Measurements from ENCODE around the gene CAMK1D. TPM values are rescaled to one million over a fixed set of nuclear protein-coding genes. Genes with fewer than 3 reads are reported as not detected.

Gene CAMK1D
- total and polyA plus RNA-seq, 10 of the 15 experiments (the other 5 are each of a cell fraction or from before 2014, with no cell fraction given) = 2.1 to 35.5 (median 14.7) TPM

GRCh38 chr10:12650538-12651298 lies 301.4 kb downstream of the CAMK1D start:
- H3K4me2 ChIP-seq (ENCODE audit: control insufficient read depth, insufficient read depth) = no peak overlapping the region
- ChIA-PET POLR2A (interaction anchor here (0.6 to 0.7 kb wide), 2 partner anchors 336 to 413 kb away, joined by 3 to 10 read pairs; no protein-coding TSS in a partner anchor), CTCF (no interaction called here)

More at GRCh38 chr10:12650538-12651298, 301.4 kb downstream of the CAMK1D start:
- in situ Hi-C loops (cut with MboI) (no loop called here), intact Hi-C loops (cut with micrococcal nuclease; ENCODE audit: unreplicated experiment) (loop anchor here (10.0 kb wide), 1 partner anchor 166 kb away; no protein-coding TSS in a partner anchor)
- Histone ChIP-seq H2AFZ (ENCODE audit: control insufficient read depth, low read depth, low read length) (no peak overlapping the region), H3K9ac (ENCODE audit: control insufficient read depth, insufficient read depth, low read length) (no peak overlapping the region), H3K79me2 (ENCODE audit: control insufficient read depth, insufficient read depth, low read length) (no peaks in the 10 kb centered on the region), H3K4me1 (ENCODE audit: control insufficient read depth, insufficient read depth, low read length) (no peaks in the 10 kb centered on the region), H3K27ac (ENCODE audit: control insufficient read depth, insufficient read depth) (no peak overlapping the region), H3K9me3 (replicated peaks; ENCODE audit: control insufficient read depth, insufficient read depth, low read length) (peaks cover 9% of the 10 kb centered on the region; the same call in 2 of the 3 replicates), H3K4me3 (no peak overlapping the region), H4K20me1 (ENCODE audit: control insufficient read depth, insufficient read depth) (no peaks in the 10 kb centered on the region), H3K36me3 (ENCODE audit: control insufficient read depth in 2 of 2, insufficient read depth in 2 of 2, low read length in 1 of 2) (no peaks in the 10 kb centered on the region), H3K27me3 (replicated peaks in 1 of 2; ENCODE audit: control insufficient read depth in 2 of 2, insufficient read depth in 2 of 2, low read length in 1 of 2) (no peaks in the 10 kb centered on the region)
- no peak for TF ChIP-seq LARP7 (IDR thresholded peaks at IDR 0.05)
- TF ChIP-seq BHLHE40 (IDR thresholded peaks at IDR 0.05; ENCODE audit: borderline replicate concordance in 1 of 2, low read depth in 2 of 2, low read length in 1 of 2) = no peak
- TF ChIP-seq MEF2B (IDR thresholded peaks at IDR 0.05; ENCODE audit: partially characterized antibody, poor library complexity, severe bottlenecking) = no peak
- TF ChIP-seq CEBPB (IDR thresholded peaks at IDR 0.05; ENCODE audit: borderline replicate concordance in 1 of 2, low read depth in 2 of 2, low read length in 2 of 2) = no peak
- TF ChIP-seq SKIL (IDR thresholded peaks at IDR 0.05; ENCODE audit: low read depth, poor library complexity, severe bottlenecking) = no peak
- no peak for TF ChIP-seq RCOR1 (conservative IDR thresholded peaks at IDR 0.05; ENCODE audit: low read depth, low read length)
- no peak for TF ChIP-seq ETV6 (conservative IDR thresholded peaks at IDR 0.05 in 1 of 2, IDR thresholded peaks at IDR 0.05 in 1 of 2; ENCODE audit: borderline replicate concordance in 1 of 2, low read depth in 1 of 2)
- no peak for TF ChIP-seq KAT2A (conservative IDR thresholded peaks at IDR 0.05; ENCODE audit: control insufficient read depth, low read depth, low read length)
- no peak for TF ChIP-seq NFXL1 (IDR thresholded peaks at IDR 0.05; ENCODE audit: borderline replicate concordance)
- TF ChIP-seq CREB1 (IDR thresholded peaks at IDR 0.05; ENCODE audit: low read depth) = no peak
- no peak for TF ChIP-seq SREBF1 (IDR thresholded peaks at IDR 0.05; ENCODE audit: low read length)
- no peak for TF ChIP-seq HDAC6 (IDR thresholded peaks at IDR 0.05; ENCODE audit: unreplicated experiment)
- no peak for TF ChIP-seq TAF1 (IDR thresholded peaks at IDR 0.05; ENCODE audit: borderline replicate concordance, low read depth, low read length)
- no peak for TF ChIP-seq JUNB (IDR thresholded peaks at IDR 0.05)
- no peak for TF ChIP-seq GATAD2B (conservative IDR thresholded peaks at IDR 0.05; ENCODE audit: low read depth)
- TF ChIP-seq POLR2A (IDR thresholded peaks at IDR 0.05; ENCODE audit: low read depth, low read length) = no peak
- TF ChIP-seq ATF7 (IDR thresholded peaks at IDR 0.05; ENCODE audit: low read depth) = no peak
- RAD21 ChIA-PET (ENCODE audit: unreplicated experiment) = no interaction called here
- DNase-seq (ENCODE audit: low read depth, low spot score) (no peak), FAIRE-seq (no peak), ATAC-seq (no peak)
- SMC1A ChIA-PET (ENCODE audit: uncharacterized antibody, unreplicated experiment) = interaction anchor here (1.9 kb wide), 1 partner anchor 11 kb away, joined by 4 read pairs; no protein-coding TSS in a partner anchor
- no TSS peak for BruUV-seq (replicated peaks)
- WGBS (ENCODE audit: insufficient coverage, insufficient replicate concordance, low lambda C conversion rate, missing lambda C conversion rate) = 86% methylated on average over 20 of the region's 20 CpGs

All from GM12878 (cell line).